HG02642 (cell line): Measurements from ENCODE around the gene FBL.
A peak's percentile ranks its signal among the peaks of the same experiment; 100 is the strongest.

Source experiments
- ATAC-seq: cut with Tn5 transposase; IDR thresholded peaks from one replicate; pipeline ENCODE4 v1.9.1; 2021; ENCODE audit warnings: mild to moderate bottlenecking; ENCODE audit not compliant: unreplicated experiment, poor library complexity

Gene FBL

GRCh38 chr19:39805104-39805503, 41.1 kb downstream of the FBL start:
- ATAC-seq, result no peak

GRCh38 chr19:39802958-39803357, 43.2 kb downstream of the FBL start:
- ATAC-seq, result no peak

- ATAC-seq, result no peak
These were observed 49.1 kb downstream of the FBL start for GRCh38 chr19:39797083-39797482.

- no peak for ATAC-seq
These were observed 50.1 kb downstream of the FBL start for GRCh38 chr19:39796000-39796498.

GRCh38 chr19:39795001-39795400, 51.2 kb downstream of the FBL start:
- no peak for ATAC-seq

- ATAC-seq, result peak; percentile 78
These were observed 53.1 kb downstream of the FBL start for GRCh38 chr19:39792999-39793546.

GRCh38 chr19:39788244-39788643, 57.9 kb downstream of the FBL start:
- no peak for ATAC-seq
